ENCODE measurements around the gene OR9Q1.
"Not testable (repeated sequence)": the region's sequence is repeated elsewhere in the genome, so short reads cannot be mapped to it uniquely, and the experiment has no call there.

The OR9Q1 gene

GRCh38 chr11:58152781-58153180 lies 129.1 kb downstream of the OR9Q1 start:
- DNase-seq: no peak

- DNase-seq: no peak
These were observed 140.7 kb downstream of the OR9Q1 start for GRCh38 chr11:58164389-58164788.

GRCh38 chr11:58164990-58165389 lies 141.3 kb downstream of the OR9Q1 start:
- no peak for DNase-seq

GRCh38 chr11:58165504-58166106 lies 141.9 kb downstream of the OR9Q1 start:
- DNase-seq: no peak

- no peak for DNase-seq
These were observed 153.9 kb downstream of the OR9Q1 start for GRCh38 chr11:58177409-58178054.

GRCh38 chr11:58178444-58178843 lies 154.8 kb downstream of the OR9Q1 start:
- no peak for DNase-seq

GRCh38 chr11:58179648-58180047 lies 156.0 kb downstream of the OR9Q1 start:
- DNase-seq: no peak

- no peak for DNase-seq
These were observed 163.3 kb downstream of the OR9Q1 start for GRCh38 chr11:58186938-58187337.

- no peak for DNase-seq
These were observed 165.1 kb downstream of the OR9Q1 start, which contains the start of gene OR9Q2 for GRCh38 chr11:58188770-58189169. TSS of gene OR9Q2 (plus strand) at chr11:58189070. CDS start at chr11:58190491, 1,421 bp downstream.

GRCh38 chr11:58192229-58192628 lies 168.5 kb downstream of the OR9Q1 start:
- DNase-seq: no peak

- DNase-seq: no peak
These were observed 169.7 kb downstream of the OR9Q1 start for GRCh38 chr11:58193391-58193790.

GRCh38 chr11:58195939-58196338 lies 172.3 kb downstream of the OR9Q1 start:
- DNase-seq: no peak

- DNase-seq: no peak
These were observed 175.6 kb downstream of the OR9Q1 start for GRCh38 chr11:58199271-58199670.

GRCh38 chr11:58204042-58204441 lies 180.4 kb downstream of the OR9Q1 start, which contains the start of gene OR1S2:
TSS of gene OR1S2 (minus strand) at chr11:58204142. CDS start at chr11:58204142, 0 bp downstream.
- no peak for DNase-seq

- DNase-seq: not testable (repeated sequence)
These were observed 188.7 kb downstream of the OR9Q1 start, which contains the start of gene OR1S1 for GRCh38 chr11:58212420-58212819. TSS of gene OR1S1 (plus strand) at chr11:58212720.

- no peak for DNase-seq
These were observed 192.8 kb downstream of the OR9Q1 start for GRCh38 chr11:58216476-58216875.

GRCh38 chr11:58222721-58223120 lies 199.0 kb downstream of the OR9Q1 start:
- no peak for DNase-seq

GRCh38 chr11:58227956-58228615 lies 204.4 kb downstream of the OR9Q1 start:
- DNase-seq: no peak

All from stimulated activated naive CD4-positive, alpha-beta T cell treated with Interleukin-2 at 50 U/mL for 16 hours (primary cell).